Small intestine (tissue), 7 donors: Measurements from ENCODE around the gene CDK19. TPM values are rescaled to one million over a fixed set of nuclear protein-coding genes. Genes with fewer than 3 reads are reported as not detected.

Source experiments
- DNase-seq, 2 donors: peaks; one replicate each; pipeline versions ENCODE4 v3.0.0 to v3.0.0-alpha.2; 2013
- FAIRE-seq: peaks from 2 replicates; lab custom pipeline; 2012; peaks lifted over from hg19 to GRCh38; lab: Jason Lieb, UNC
- H3K27ac ChIP-seq, 3 donors: one replicate each; pipeline ENCODE4 v1.5.1; 2013; ENCODE audit warnings: low read length in 2 of 3, mild to moderate bottlenecking in 2 of 3, control low read depth in 1 of 3, inconsistent platforms in 1 of 3, low read depth in 1 of 3, moderate library complexity in 1 of 3
- H3K27me3 ChIP-seq, 3 donors: one replicate each; pipeline ENCODE4 v1.6.1; 2013; ENCODE audit warnings: low read length in 3 of 3, inconsistent platforms in 1 of 3; ENCODE audit not compliant: control insufficient read depth in 3 of 3, insufficient read depth in 3 of 3
- H3K36me3 ChIP-seq, 3 donors: one replicate each; pipeline ENCODE4 v1.6.1; 2013; ENCODE audit warnings: low read length in 3 of 3, inconsistent platforms in 1 of 3, low read depth in 1 of 3, mild to moderate bottlenecking in 1 of 3, moderate library complexity in 1 of 3; ENCODE audit not compliant: control insufficient read depth in 3 of 3, insufficient read depth in 2 of 3
- H3K4me1 ChIP-seq, 3 donors: one replicate each; pipeline ENCODE4 v1.6.1; 2013; ENCODE audit warnings: low read length in 2 of 3, inconsistent platforms in 1 of 3, low read depth in 1 of 3, mild to moderate bottlenecking in 1 of 3, moderate library complexity in 1 of 3; ENCODE audit not compliant: control insufficient read depth in 3 of 3, insufficient read depth in 2 of 3
- H3K4me3 ChIP-seq, 3 donors: one replicate each; pipeline ENCODE4 v1.5.1; 2013; ENCODE audit warnings: low read length in 3 of 3, control low read depth in 1 of 3, inconsistent platforms in 1 of 3, low read depth in 1 of 3, mild to moderate bottlenecking in 1 of 3, moderate library complexity in 1 of 3
- H3K9me3 ChIP-seq, 2 donors: one replicate each; pipeline ENCODE4 v1.6.1; 2013; ENCODE audit warnings: low read depth in 1 of 2, low read length in 1 of 2; ENCODE audit not compliant: control insufficient read depth in 2 of 2, insufficient read depth in 1 of 2
- WGBS, 3 donors: extraction: QIAGEN DNeasy Blood & Tissue Kit; methylation state at CpG; one replicate each; pipeline ENCODE4 v1.1.7; 2013; 5-methylcytosine and 5-hydroxymethylcytosine counted together
- polyA plus RNA-seq, 4 donors: library from polyadenylated mRNA; stranded (reverse) in 3 of 4; unstranded in 1 of 4; fragments of 200-250 nt in 3 of 4; fragments of 120-200 nt in 1 of 4; gene quantifications; one replicate each; pipeline versions ENCODE4 v1.2.1 to v1.2.3, GENCODE V29; 2013
- donor health status: healthy with polysubstance abuse.
- donor health status: control.
- donor health status: control.
- donor health status: Bipolar disorder and iron deficiency.
- donor health status: healthy.

CDK19 gene
- polyA plus RNA-seq, 4 donors, result 4.3 to 17.4 (median 7.4) TPM

- no peak overlapping the region for H3K27ac ChIP-seq
- FAIRE-seq (no peak), DNase-seq (no peak)
- H3K9me3 ChIP-seq, result no peaks in the 10 kb centered on the region
- H3K4me1 ChIP-seq, result no peaks in the 10 kb centered on the region
- H3K4me3 ChIP-seq, result no peak overlapping the region
- no peaks in the 10 kb centered on the region for H3K27me3 ChIP-seq
- WGBS, 3 donors, result 79 to 92% (median 91%) methylated on average over 5 of the region's 5 CpGs
- H3K36me3 ChIP-seq, result no peaks in the 10 kb centered on the region
These were observed 239.3 kb downstream of the CDK19 start for GRCh38 chr6:110575925-110576463.

GRCh38 chr6:110574817-110575216 is 240.5 kb downstream of the CDK19 start:
- Histone ChIP-seq H3K9me3 (no peaks in the 10 kb centered on the region), H3K27me3 (no peaks in the 10 kb centered on the region), H3K27ac (no peak overlapping the region), H3K4me3 (no peak overlapping the region), H3K4me1 (no peaks in the 10 kb centered on the region), H3K36me3 (no peaks in the 10 kb centered on the region)
- WGBS, 3 donors, result 63 to 75% (median 69%) methylated on average over 3 of the region's 3 CpGs
- FAIRE-seq (no peak), DNase-seq (no peak)

DNA sequence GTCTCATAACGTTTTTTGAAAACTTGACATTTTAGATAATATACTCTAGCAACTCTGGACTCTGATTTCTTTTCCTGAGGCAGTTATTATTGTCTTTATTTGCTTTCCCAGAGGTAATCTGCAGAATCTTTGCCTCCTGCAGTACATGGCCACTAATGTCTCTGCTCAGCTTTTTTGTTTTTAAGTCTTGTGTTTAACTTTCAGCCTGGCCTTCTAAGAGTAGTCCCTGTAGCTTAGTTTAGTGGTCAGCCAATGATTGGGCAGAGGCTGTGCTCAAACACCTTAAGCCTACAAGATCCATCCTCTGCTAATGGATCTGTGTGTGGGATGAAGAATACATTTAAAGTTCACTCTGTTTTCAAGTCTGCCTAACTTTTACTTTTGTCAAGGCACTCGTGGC is 241.7 kb downstream of the CDK19 start:
- FAIRE-seq (no peak), DNase-seq (no peak)
- H3K27me3 ChIP-seq, result no peaks in the 10 kb centered on the region
- H3K36me3 ChIP-seq, result no peaks in the 10 kb centered on the region
- H3K4me3 ChIP-seq, result no peak overlapping the region
- no peaks in the 10 kb centered on the region for H3K9me3 ChIP-seq
- H3K27ac ChIP-seq, result no peak overlapping the region
- WGBS, 3 donors, result 30 to 50% (median 39%) methylated on average over 2 of the region's 2 CpGs
- H3K4me1 ChIP-seq, result no peaks in the 10 kb centered on the region

- peaks cover 0 to 4% (median 0%) of the 10 kb centered on the region in 3 donors for H3K4me1 ChIP-seq
- no peaks in the 10 kb centered on the region for H3K27me3 ChIP-seq
- FAIRE-seq, result no peak
- H3K36me3 ChIP-seq, result no peaks in the 10 kb centered on the region
- no peak overlapping the region for H3K4me3 ChIP-seq
- no peaks in the 10 kb centered on the region for H3K9me3 ChIP-seq
- no peak overlapping the region for H3K27ac ChIP-seq
- no peak for DNase-seq
These were observed 242.1 kb downstream of the CDK19 start for GRCh38 chr6:110573136-110573535.

DNA sequence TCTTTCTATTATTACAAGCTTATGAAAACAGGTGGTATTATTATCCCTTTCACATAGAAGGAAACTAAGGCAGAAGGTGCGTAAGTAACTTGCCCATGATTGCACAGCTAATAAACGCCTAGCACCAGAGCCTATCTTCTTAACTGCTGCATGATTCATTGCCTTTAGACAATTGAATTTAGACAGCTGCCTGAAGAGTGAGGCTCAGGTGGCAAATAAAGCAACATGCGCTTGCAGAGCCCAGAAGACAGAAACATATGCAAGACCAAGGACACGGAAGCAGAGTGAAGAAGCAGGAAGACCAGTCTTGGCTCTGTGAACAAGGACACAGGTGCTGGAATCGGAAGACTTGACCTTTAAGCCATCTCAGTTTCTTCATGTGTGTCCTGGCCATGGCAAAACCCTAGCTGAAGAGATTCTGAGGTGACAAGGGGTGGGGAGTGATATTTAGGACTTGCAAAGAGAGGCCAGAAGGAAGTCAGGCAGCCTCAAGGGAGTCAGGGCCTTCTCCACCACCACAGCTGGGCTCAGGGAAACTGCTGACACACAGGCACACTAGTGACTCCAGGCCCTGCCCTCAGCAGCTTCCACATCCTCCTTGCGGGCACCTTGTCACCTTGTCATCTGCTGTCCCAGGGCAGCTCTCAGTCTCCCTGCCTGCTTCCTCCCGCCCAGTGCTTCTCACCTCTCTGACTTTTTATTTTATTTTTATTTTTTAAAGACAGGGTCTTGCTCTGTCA is 247.1 kb downstream of the CDK19 start:
- FAIRE-seq, result no peak
- H3K27ac ChIP-seq, result peak overlapping the region in 1 of 3 donors; percentile 29
- no peaks in the 10 kb centered on the region for H3K36me3 ChIP-seq
- no peaks in the 10 kb centered on the region for H3K27me3 ChIP-seq
- H3K4me3 ChIP-seq, result no peak overlapping the region
- WGBS, 3 donors, result 68 to 83% (median 76%) methylated on average over 7 of the region's 7 CpGs
- peaks cover 0 to 42% (median 0%) of the 10 kb centered on the region in 3 donors for H3K4me1 ChIP-seq
- DNase-seq, result peak; percentile 25 to 34
- no peaks in the 10 kb centered on the region for H3K9me3 ChIP-seq

DNA sequence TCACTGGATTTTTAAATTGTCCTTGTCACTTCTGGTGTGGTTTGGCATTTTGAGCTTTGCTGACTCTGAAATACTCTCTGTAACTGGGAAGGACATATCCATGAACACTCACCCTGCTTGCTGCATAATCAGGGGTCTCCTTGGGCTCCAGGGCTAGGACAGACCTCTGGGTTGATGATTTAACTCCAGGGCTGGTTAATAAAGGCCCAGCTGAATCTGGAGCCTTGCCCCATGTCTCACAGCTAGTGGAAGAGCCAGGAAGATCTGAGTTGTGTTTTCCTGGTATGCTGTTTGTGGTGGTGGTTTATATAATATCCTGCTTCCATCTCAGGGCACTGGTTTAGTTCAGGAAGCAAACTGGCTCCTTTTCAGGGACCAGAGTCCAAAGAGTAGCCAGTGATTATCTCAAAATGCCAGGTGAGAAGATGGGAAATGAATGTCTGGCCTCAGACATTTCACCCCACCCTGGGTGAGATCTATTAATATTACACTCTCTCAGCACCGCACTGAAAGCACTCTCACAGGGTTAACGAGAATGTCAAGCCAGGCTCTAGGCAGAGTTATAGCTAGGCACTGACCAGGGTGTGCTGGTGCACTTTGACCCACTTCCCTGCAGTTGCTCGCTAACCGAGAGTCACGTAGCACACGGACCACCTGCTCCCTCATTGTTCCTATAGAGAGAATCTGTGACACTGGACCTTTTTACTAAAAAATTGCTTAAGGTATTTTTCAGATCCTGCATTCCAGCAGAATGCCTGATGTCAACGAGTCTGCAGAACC is 248.7 kb downstream of the CDK19 start:
- no peak for FAIRE-seq
- no peaks in the 10 kb centered on the region for H3K36me3 ChIP-seq
- H3K27ac ChIP-seq, result peak overlapping the region; percentile 69 to 86 (median 69)

GRCh38 chr6:110564703-110565421 is 250.4 kb downstream of the CDK19 start:
- peaks cover 0 to 8% of the 10 kb centered on the region in 2 donors for H3K9me3 ChIP-seq
- peak overlapping the region in 2 of 3 donors; percentile 14 to 86 for H3K27ac ChIP-seq
- H3K27me3 ChIP-seq, result no peaks in the 10 kb centered on the region
- no peak for FAIRE-seq
- peak; percentile 58 to 84 for DNase-seq
- H3K4me3 ChIP-seq, result no peak overlapping the region
- no peaks in the 10 kb centered on the region for H3K36me3 ChIP-seq
- H3K4me1 ChIP-seq, result peaks cover 0 to 49% (median 0%) of the 10 kb centered on the region in 3 donors
- WGBS, 3 donors, result 66 to 82% (median 79%) methylated on average over 6 of the region's 6 CpGs

More for the DNA sequence above, 248.7 kb downstream of the CDK19 start:
- WGBS, 3 donors, result 18 to 47% (median 31%) methylated on average over 7 of the region's 7 CpGs
- H3K4me3 ChIP-seq, result no peak overlapping the region
- H3K4me1 ChIP-seq, result peaks cover 0 to 42% (median 0%) of the 10 kb centered on the region in 3 donors
- DNase-seq, result peak; percentile 89 to 91
- no peaks in the 10 kb centered on the region for H3K27me3 ChIP-seq
- peaks cover 0 to 8% of the 10 kb centered on the region in 2 donors for H3K9me3 ChIP-seq

- no peaks in the 10 kb centered on the region for H3K27me3 ChIP-seq
- 85 to 100% (median 91%) methylated on average over 2 of the region's 2 CpGs for WGBS, 3 donors
- DNase-seq (no peak), FAIRE-seq (no peak)
- H3K9me3 ChIP-seq, result peaks cover 0 to 13% of the 10 kb centered on the region in 2 donors
- peaks cover 0 to 49% (median 0%) of the 10 kb centered on the region in 3 donors for H3K4me1 ChIP-seq
- H3K27ac ChIP-seq, result no peak overlapping the region
- H3K4me3 ChIP-seq, result no peak overlapping the region
- no peaks in the 10 kb centered on the region for H3K36me3 ChIP-seq
These were observed 251.6 kb downstream of the CDK19 start for GRCh38 chr6:110563711-110564110.
